ENCODE results near the gene MALRD1.

Gene MALRD1

DNA sequence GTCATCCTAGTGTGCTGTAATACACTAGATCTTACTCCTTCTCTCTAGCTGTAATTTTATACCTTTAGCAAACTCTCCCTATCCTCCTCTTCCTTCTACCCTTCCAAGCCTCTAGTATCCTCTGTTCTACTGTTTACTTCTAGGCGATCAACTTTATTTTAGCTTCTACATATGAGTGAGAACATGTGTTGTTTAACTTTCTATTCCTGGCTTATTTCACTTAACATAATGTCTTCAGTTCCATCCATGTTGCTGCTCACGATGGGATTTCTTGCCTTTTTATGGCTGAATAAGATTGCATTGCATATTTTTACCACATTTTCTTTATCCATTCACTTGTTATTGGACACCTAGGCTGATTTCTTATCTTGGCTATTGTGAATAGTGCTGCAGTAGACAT, 318.6 kb downstream of the MALRD1 start:
- no peak for TF ChIP-seq EZH2phosphoT487 (IDR thresholded peaks at IDR 0.05; ENCODE audit: low read depth)
- no peak for TF ChIP-seq CTCF (IDR thresholded peaks at IDR 0.05; ENCODE audit: low read depth, low read length)
- no peak overlapping the region for H2AFZ ChIP-seq (ENCODE audit: low read depth, low read length)
- no peak overlapping the region for H3K27ac ChIP-seq (ENCODE audit: low read length)
- no peak overlapping the region for H3K9ac ChIP-seq (ENCODE audit: low read length)
- H3K4me1 ChIP-seq (ENCODE audit: low read length): no peaks in the 10 kb centered on the region
- H3K36me3 ChIP-seq (replicated peaks; ENCODE audit: low read depth, low read length): no peaks in the 10 kb centered on the region
- no peaks in the 10 kb centered on the region for H3K27me3 ChIP-seq (ENCODE audit: low read depth, low read length)
- H3K79me2 ChIP-seq (ENCODE audit: low read length): no peaks in the 10 kb centered on the region
- no peaks in the 10 kb centered on the region for H3K9me3 ChIP-seq (ENCODE audit: insufficient read depth, low read length)
- H3K4me3 ChIP-seq (ENCODE audit: low read length): no peak overlapping the region
- H3K4me2 ChIP-seq (ENCODE audit: low read length): no peak overlapping the region
- no peaks in the 10 kb centered on the region for H4K20me1 ChIP-seq (ENCODE audit: insufficient read depth, low read length)

- Histone ChIP-seq H3K9me3 (ENCODE audit: insufficient read depth, low read length) (no peaks in the 10 kb centered on the region), H3K9ac (ENCODE audit: low read length) (no peak overlapping the region), H2AFZ (ENCODE audit: low read depth, low read length) (no peak overlapping the region), H3K27ac (ENCODE audit: low read length) (no peak overlapping the region), H3K4me3 (ENCODE audit: low read length) (no peak overlapping the region), H4K20me1 (ENCODE audit: insufficient read depth, low read length) (no peaks in the 10 kb centered on the region), H3K36me3 (replicated peaks; ENCODE audit: low read depth, low read length) (no peaks in the 10 kb centered on the region), H3K79me2 (ENCODE audit: low read length) (no peaks in the 10 kb centered on the region), H3K4me1 (ENCODE audit: low read length) (no peaks in the 10 kb centered on the region), H3K4me2 (ENCODE audit: low read length) (no peak overlapping the region), H3K27me3 (ENCODE audit: low read depth, low read length) (no peaks in the 10 kb centered on the region)
- TF ChIP-seq CTCF (IDR thresholded peaks at IDR 0.05; ENCODE audit: low read depth, low read length) (no peak), EZH2phosphoT487 (IDR thresholded peaks at IDR 0.05; ENCODE audit: low read depth) (no peak)
Observed at GRCh38 chr10:19373988-19374387, 325.4 kb downstream of the MALRD1 start.

- Histone ChIP-seq H4K20me1 (ENCODE audit: insufficient read depth, low read length) (no peaks in the 10 kb centered on the region), H2AFZ (ENCODE audit: low read depth, low read length) (no peak overlapping the region), H3K27me3 (ENCODE audit: low read depth, low read length) (no peaks in the 10 kb centered on the region), H3K4me1 (ENCODE audit: low read length) (no peaks in the 10 kb centered on the region), H3K4me3 (ENCODE audit: low read length) (no peak overlapping the region), H3K27ac (ENCODE audit: low read length) (no peak overlapping the region), H3K4me2 (ENCODE audit: low read length) (no peak overlapping the region), H3K9ac (ENCODE audit: low read length) (no peak overlapping the region), H3K79me2 (ENCODE audit: low read length) (no peaks in the 10 kb centered on the region), H3K36me3 (replicated peaks; ENCODE audit: low read depth, low read length) (no peaks in the 10 kb centered on the region), H3K9me3 (ENCODE audit: insufficient read depth, low read length) (no peaks in the 10 kb centered on the region)
- no peak for TF ChIP-seq CTCF (IDR thresholded peaks at IDR 0.05; ENCODE audit: low read depth, low read length)
- no peak for TF ChIP-seq EZH2phosphoT487 (IDR thresholded peaks at IDR 0.05; ENCODE audit: low read depth)
Observed at GRCh38 chr10:19385846-19386450, 337.3 kb downstream of the MALRD1 start.

DNA sequence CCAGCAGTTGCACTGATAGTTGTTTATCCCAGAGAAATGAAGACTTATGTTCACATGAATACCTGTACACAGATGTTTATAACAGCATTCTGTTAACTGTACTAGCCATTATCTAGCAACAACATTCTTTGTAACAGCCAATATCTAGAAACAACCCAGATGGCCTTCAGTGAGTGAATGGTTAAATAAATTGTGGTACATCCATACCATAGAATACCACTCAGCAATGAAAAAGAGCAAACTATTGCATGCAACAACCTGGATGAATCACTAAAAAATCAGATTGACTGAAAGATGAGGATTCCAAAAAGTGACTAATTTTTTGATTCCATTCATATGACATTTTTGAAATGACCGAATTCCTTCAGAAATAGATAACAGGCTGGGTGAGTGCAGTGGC, 360.3 kb downstream of the MALRD1 start:
- Histone ChIP-seq H3K27me3 (ENCODE audit: low read depth, low read length) (no peaks in the 10 kb centered on the region), H3K79me2 (ENCODE audit: low read length) (no peaks in the 10 kb centered on the region), H3K36me3 (replicated peaks; ENCODE audit: low read depth, low read length) (no peaks in the 10 kb centered on the region), H3K27ac (ENCODE audit: low read length) (no peak overlapping the region), H3K4me3 (ENCODE audit: low read length) (no peak overlapping the region), H3K4me2 (ENCODE audit: low read length) (no peak overlapping the region), H2AFZ (ENCODE audit: low read depth, low read length) (no peak overlapping the region), H3K9me3 (ENCODE audit: insufficient read depth, low read length) (no peaks in the 10 kb centered on the region), H3K9ac (ENCODE audit: low read length) (no peak overlapping the region), H3K4me1 (ENCODE audit: low read length) (no peaks in the 10 kb centered on the region), H4K20me1 (ENCODE audit: insufficient read depth, low read length) (no peaks in the 10 kb centered on the region)
- TF ChIP-seq CTCF (IDR thresholded peaks at IDR 0.05; ENCODE audit: low read depth, low read length): no peak
- no peak for TF ChIP-seq EZH2phosphoT487 (IDR thresholded peaks at IDR 0.05; ENCODE audit: low read depth)

Data from OCI-LY3 (cell line).